GM21717 (cell line): ENCODE data around the gene PDIA5.
"Not testable (repeated sequence)": the region's sequence is repeated elsewhere in the genome, so short reads cannot be mapped to it uniquely, and the experiment has no call there.

Experiments used
- ATAC-seq: cut with Tn5 transposase; IDR thresholded peaks from one replicate; pipeline ENCODE4 v1.9.1; 2021; ENCODE audit warnings: mild to moderate bottlenecking, moderate library complexity; ENCODE audit not compliant: unreplicated experiment

The PDIA5 gene

DNA sequence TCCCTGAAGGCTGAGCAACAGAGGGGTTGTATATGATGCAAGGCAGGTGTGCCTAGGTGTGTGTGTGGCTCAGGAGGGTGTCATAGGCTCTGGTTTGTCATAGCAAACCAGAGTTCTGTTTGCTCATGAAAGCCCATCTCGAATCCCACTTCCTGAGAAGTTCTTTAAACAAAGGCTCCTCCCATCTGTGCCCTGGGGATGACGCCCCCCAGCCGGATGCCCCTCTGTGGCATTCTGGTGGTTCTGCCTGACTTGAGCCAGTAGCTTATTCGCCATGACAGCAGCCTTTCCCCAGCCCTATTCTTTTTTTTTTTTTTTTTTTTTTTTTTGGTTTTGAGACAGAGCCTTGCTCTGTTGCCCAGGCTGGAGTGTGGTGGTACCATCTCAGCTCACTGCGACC is 45.4 kb downstream of the PDIA5 start:
- no peak for ATAC-seq

DNA sequence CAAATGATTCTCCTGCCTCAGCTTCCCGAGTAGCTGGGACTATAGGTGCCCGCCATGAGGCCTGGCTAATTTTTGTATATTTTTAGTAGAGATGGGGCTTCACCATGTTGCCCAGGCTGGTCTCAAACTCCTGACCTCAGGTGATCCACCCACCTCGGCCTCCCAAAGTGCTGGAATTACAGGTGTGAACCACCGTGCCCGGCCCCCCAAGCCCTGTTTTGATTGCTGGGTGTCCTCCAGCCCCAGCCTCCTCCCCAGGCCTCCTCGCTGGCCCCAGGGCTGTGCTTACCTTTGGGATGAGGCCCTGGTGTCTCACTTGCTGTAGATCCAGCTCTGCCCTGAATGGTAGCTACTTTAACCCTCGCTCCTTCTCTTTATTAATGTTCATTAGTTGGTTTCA is 45.8 kb downstream of the PDIA5 start:
- not testable (repeated sequence) for ATAC-seq

DNA sequence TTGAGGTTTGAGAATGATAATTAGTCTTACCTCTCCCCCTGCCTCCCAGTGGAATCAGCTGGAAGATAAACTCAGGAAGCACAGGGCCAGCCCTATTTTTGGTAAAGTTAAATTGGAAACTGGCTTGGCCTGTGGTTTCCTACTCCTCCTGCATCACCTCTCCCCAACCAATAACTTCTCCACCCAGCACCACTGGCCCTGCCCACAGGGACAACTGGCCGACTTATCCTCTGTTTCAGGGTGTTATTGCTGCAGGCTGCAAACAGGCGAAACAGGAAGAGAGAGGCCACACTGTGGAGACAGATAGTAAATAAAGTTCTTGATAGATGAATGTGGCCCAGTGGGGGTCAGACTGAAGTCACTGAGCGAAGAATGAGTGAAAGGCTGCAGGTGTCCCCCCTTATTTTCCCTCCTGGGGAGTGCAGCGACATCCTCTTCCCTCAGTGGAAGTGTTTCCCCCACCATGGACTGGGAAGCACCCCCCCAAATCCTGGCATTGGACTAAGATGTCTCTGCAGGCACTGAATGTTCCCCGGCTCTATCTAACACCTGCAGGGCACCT is 47.1 kb downstream of the PDIA5 start:
- ATAC-seq, result no peak

DNA sequence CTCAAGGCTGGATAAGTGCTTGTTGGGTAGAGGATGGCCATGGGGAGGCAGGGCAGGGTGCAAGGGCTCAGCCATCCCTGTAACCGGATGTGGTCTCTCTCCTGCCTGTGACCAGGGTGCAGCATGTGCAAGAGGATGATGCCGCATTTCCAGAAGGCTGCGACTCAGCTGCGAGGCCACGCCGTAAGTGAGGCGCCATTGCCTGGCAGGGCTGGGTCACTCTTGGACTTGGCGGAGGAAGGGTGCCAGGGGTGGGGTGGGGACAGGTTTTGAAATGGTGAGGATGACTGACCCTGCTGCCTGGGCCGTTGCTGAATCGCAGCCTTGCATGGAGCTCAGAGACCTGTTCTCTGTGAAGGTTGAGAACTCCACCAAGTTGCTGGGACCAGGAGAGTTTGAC is 49.3 kb downstream of the PDIA5 start:
- no peak for ATAC-seq

DNA sequence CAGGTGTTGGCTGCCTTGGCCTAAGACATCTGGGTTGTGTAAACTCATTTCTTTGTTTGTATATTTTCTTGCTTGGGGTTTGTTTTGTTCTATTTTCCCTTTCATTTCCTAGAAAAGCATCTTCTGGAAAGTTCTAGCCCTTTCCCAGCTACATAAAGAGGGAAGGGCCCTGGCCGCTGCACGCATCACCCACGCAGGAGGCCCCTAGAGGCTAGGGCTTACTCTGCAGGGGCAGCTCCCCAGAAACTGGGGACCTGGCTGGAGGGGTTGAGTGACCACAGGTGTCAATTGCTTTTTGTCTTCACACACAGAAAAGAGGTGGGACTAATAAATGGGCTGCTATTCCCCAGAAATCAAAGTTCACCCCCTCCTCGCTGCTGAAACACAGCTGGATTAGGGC is 52.6 kb downstream of the PDIA5 start:
- ATAC-seq, result no peak

DNA sequence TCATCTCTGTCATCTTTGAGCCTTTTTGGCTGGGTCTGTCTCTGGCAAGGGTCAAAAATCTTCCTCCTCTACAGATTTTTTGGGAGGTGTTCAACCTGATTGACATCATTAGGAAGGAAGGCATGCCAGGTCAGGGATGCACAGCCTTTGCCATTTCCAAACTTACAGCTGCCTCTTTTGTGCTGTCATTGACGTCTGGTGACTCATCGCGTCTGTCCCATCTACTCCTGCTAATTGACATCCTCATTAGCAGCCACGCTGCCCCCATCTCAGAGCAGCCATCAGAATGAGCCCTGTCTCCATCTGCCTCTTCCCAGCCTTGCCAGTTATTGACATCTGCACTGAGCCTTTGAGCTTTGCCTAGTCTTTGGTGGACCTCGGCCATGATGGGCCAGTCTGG is 53.0 kb downstream of the PDIA5 start:
- no peak for ATAC-seq

DNA sequence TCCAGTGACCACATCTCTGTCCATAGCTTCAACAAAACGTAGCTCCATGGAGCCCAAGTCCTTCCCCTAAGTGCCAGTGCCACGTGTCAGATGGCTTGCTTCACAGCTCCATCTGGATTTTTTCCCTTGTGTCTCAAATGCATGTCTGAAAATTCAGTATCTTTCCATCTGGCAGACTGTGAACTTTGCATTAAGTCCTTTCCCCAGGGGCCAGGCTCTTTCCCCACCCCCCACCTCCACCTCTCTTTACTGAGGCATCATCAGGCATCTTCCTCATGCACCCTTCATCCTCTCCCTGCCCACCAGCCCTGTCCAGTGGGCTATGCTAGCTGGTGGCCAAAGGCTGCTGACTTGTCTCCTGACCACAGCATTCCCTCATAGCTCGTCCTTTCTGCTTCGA is 53.7 kb downstream of the PDIA5 start:
- ATAC-seq, result no peak

DNA sequence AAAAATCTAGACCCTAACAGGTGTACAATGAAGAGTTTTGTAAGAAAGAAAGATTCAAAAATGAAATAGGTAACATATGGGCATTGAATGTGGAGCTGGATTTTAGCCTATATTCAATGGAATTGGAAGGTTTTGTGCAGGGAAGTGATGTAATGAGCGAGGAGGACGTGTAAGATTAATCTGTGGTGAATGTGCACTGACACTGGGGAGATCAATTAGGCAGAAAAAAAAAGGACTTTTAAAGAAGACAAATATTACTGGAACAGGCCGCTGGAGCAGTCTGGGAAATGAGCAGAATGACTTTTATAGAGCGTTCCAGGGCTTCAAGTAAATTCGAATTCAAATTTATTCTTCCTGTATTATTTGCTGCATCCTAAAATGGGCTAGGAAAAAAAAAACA is 55.2 kb downstream of the PDIA5 start:
- ATAC-seq, result no peak

DNA sequence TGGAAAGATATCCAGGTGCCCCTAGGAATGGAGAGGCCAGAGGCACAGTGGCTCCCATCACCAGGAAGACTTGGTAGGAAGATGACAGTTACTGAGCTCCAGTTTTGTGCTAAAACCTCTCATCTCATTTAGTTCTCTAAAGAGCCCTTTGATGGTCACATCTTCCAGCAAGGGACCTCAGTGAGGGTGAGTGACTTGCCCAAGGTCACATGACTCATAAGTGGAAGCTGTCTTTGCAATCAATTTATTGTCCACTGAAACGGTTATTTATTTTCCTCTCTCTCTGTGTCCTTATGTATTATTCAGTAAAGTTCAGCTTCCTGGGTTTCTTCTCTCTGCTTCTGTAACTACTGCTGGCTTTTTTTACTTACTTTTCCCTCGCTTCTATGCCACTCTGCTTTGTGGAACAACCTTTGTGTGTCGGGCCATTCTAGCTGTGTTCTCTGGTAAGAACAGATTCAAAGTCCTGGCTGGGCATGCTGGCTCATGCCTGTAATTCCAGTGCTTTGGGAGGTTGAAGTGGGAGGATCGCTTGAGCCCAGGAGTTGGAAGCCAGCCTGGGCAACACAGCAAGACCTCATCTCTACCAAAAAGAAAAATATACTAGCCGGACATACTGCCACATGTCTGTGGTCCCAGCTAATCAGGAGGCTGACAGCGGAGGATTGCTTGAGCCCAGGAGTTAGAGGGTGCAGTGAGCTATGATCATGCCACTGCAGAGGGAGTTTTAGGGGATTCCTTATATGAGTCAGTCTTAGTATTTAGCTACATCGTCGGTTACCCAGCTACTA is 55.9 kb downstream of the PDIA5 start:
- no peak for ATAC-seq

DNA sequence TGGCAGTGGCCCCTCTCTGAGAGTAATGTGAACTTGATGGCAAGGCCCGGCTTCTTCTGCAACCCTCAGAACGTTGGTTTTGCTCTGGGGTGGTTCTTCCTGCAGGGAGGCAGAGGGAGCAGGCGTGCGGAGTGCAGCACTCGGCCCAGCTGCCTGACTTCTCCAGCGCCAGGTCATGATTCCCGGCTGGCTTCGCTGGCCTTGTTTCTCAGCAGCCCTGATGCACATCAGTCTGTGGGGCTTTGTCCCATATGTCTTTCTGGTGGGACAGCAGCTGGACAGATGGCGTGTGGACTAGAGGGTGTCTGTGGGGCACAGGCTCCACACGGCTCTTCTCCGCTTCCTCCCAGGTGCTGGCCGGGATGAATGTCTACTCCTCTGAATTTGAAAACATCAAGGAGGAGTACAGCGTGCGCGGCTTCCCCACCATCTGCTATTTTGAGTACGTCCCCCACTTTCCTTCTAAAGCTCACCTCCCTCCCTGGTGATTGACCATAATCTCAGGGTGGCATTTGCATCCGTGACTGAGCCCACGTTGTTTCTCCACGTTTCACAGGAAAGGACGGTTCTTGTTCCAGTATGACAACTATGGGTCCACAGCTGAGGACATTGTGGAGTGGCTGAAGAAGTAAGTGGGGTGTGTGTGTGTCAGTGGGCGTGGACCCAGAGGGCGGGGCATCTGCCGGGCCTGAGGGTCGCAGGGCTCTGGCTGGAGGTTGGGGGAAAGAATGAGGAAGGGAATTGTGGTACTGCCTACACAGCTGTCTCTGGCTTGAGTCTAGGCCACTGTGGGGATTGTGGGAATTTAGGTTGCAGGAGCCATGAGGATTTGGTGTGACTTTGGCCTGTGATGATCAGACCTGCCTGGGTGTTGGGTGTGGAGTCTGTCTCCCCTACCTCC is 57.1 kb downstream of the PDIA5 start:
- ATAC-seq, result no peak

DNA sequence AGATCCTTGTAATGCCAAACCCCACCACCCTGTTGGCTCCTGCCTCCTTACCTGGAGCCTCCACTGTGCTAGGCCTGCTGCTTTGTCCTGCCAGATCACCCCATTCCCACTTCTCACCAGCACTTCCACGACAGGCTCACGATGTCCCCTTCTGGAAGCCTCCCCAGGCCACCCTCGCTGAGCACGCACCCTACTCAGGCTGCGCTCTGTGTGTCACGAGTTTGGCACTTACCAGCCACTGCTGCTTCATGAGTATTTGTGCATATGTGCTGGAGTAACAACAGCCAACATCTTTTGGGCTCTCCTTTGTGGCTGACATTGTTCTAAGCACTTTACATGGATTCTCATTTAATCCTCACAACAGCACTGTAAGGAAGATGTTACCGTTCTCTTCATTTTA is 58.1 kb downstream of the PDIA5 start:
- no peak for ATAC-seq

DNA sequence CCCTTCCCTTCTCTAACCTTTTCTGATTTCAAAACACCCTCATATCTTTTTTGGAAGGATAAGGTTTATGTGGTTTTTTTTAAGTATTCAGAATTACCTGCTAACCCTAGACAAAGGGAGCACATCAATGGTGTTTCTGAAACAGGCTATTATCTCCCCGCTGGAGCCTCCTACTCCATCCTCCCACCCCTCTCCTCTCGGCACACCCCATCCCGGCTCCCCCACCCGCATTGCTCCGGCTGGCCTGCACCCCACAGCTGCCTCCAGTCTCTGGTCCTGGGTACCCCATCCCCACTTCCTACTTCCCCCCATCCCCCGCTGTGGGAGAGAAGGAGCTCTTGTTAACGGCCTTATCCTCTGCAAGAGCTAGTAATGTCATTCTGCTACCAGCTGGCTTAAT is 59.2 kb downstream of the PDIA5 start:
- no peak for ATAC-seq

DNA sequence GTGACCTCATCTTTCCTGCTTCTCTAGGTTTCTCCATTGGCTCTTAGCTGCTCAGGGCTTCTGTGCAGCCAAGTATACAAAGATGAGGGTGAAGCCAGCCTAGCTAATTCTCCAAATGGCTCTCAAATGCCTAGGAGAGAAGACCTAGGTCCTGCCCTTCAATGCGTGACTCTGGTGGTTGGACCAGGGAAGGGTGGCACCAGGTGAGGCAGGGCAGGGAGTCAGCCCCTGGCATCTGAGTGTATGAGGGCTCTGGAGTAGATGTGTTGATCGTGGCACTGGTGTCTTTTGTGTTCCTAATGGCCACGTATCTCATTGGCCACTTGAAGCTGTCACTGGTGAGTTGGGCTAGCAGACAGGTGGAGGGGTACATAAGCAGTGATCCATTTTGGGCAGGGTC is 59.8 kb downstream of the PDIA5 start:
- ATAC-seq, result no peak

DNA sequence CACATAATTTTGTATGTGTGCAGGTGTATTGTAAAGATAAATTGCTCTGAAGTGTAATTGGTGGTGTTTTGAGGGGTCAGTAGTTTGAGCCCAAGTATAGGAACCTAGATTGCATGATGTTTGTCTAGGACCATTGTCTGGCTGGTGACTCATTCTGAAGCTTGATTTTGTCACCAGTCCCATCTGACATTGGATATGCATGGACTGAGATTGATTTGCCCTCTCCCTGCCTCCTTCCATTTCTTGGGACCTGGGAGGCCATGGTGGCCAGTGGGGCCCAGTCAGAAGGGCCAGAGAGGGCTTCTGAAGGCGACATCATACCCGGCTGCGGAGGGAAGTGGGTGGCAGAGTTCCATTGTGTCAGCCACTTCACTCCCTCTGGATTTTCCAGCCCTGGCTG is 62.3 kb downstream of the PDIA5 start:
- ATAC-seq, result no peak

DNA sequence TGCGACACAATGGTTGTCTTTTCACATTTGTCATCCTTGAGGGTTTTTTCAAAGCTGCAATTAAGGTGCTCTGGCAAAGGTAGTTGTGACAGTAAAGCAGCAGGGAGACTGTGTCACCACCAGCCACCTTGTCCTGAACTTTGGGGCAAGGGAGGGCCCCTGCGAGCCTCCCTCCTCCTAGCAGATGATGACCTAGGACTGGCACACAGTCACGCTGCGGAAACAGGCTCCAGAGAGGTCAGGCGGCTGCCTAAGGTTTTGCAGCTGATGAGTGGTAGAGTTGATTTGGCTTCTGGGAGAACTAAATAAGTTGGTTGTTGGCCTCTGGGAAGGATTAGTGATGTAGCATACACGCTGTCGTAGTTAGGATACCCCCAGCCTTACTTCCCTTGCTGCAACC is 62.7 kb downstream of the PDIA5 start:
- ATAC-seq, result no peak

DNA sequence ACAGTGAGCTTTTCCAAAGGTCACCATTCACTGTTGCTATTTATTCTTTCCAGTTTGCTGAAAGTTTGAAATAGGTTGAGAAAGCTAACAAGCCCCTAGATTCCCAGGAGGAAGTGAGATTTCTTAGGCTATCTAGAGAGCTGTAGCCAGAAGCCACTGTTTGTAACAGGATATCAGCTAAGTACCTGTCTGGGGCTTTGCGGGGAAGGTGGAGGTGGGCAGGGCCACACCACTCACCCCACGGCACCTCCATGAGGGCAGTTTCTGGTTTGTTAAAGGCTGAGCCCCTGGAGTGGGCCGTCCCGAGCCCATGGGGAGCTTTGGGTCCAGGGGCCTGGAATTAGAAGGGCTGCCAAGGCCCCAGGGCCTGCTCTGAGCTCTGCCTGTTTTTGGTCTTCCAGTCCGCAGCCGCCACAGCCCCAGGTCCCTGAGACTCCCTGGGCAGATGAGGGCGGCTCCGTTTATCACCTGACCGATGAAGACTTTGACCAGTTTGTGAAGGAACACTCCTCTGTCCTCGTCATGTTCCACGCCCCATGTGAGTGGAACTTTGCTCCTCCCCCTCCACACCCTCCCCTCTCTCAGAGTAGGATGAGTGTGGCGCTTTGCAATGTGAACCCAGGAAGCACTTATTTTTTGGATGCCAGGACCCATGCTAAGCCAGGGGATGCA is 63.4 kb downstream of the PDIA5 start:
- no peak for ATAC-seq

DNA sequence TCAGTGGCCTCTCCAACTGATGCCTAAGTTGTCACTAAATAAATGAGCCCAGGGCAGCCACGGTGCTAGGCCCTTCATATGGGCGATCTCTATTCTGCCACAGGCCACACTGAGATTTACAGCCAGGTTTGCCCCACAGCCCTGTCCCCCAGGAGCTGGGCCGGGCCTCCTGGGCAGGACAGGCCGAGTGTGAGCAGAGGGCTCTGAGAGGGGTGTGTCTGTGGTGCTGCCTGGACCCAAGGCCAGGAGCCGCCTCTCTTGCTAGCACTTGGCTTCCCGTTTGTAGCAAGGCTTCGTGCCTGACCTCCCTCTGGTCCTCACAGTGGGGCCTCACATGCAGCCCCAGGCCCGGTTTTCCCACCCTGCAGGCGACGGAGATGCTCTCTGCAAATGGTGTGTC is 67.8 kb downstream of the PDIA5 start:
- ATAC-seq, result no peak

DNA sequence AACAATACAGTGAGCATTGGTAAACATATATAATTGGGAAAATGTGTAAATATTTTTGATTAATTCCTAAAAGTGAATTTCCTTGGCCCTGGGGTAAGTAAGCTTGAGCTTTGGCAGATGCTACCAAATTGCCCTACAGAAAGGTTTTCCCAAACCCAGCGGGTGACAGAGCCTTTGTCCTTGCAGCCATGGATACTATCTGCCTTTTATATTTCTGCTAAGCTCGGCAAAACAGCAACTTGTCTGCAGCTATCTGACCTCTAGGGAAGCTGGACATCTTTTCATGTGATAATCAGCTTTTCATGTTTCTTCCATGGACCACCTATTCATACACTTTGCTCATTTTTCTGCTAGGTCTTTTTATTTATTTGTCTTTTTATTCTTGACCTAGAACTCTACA is 70.2 kb downstream of the PDIA5 start:
- no peak for ATAC-seq

DNA sequence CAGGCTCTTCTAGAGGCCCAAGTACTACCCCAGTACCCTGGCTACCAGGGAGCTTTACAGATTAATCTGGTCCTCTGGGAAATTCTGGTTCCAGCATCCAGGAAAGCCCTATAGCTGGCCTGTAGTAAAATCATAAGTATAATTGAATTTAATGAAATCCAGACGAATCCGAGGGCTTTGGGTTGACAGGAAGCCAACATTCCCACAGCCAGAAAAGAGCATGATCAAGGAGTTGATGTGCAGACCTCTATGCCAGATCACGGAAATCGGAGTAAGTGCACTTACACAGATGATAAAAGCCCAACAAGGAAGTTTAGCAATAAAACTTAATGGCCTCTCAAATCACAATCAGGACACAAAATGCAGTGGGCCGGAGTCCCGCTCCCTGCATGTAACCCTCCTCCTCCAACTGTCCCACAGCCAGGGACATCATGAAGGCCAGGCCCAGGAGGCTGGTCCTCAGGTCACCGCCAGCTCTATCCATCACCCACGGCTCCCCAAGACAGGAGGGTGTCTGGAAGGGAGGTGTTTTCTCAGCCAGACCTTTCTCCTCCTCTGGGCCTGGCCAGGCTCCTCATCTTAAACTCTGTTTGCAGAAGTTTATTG is 72.1 kb downstream of the PDIA5 start:
- ATAC-seq, result no peak

DNA sequence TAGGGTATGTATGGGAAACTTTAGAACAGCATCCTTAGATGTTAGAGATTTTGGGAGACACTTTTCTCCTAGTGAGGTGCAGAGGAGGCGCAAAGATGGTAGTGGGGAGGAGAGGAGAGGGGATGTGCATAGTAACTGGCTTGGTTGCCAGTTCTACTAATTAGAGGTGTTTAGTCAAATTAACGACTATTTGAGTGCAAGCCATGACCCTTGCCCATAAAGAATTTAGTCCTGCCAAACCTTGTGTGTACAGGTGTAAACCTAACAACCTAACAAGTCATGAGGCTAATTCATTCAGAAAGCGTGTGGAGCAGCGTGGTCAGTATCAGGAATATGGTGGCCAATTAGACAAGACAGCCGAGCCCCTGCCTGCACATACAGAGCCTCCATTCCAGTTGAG is 72.7 kb downstream of the PDIA5 start:
- ATAC-seq, result no peak

DNA sequence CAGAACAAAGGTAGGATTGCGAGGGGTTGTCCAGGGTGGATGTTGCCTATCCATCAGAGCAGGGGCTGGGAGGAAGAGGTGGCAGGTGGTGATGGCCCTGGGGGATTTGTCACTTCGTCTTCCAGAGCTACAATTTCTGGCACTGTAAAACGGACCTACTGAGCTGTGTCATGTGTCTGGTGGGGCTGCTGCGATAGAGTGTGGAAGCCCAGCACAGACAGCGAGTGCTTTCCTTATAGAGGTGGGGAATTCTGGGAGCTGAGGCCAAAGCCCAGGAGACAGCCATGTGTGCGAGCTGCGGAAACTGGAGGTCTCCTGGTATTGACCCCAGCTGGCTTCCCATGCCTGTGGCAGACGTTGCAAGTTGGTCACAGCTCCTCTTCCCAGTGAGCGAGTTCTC is 73.7 kb downstream of the PDIA5 start:
- no peak for ATAC-seq
